ENCODE data around the gene PTPRD. TPM values are rescaled to one million over a fixed set of nuclear protein-coding genes. Genes with fewer than 3 reads are reported as not detected.

Gene PTPRD
- total RNA-seq, 1 experiment from 2014 or later = 0.02 TPM

GRCh38 chr9:9124616-9125015 lies 1488.2 kb downstream of the PTPRD start:
- ATAC-seq (no peak), DNase-seq (ENCODE audit: low read depth, low spot score) (no peak)
- Histone ChIP-seq H3K27ac (ENCODE audit: low read depth, low read length) (no peak overlapping the region), H3K79me2 (ENCODE audit: insufficient read depth, low read length) (no peaks in the 10 kb centered on the region), H3K4me3 (replicated peaks in 1 of 2; ENCODE audit: low read depth in 1 of 2, low read length in 2 of 2) (no peak overlapping the region), H2AFZ (ENCODE audit: low read depth, low read length, poor library complexity, severe bottlenecking) (no peak overlapping the region), H3K4me2 (ENCODE audit: low read length) (no peak overlapping the region), H3K9me3 (ENCODE audit: control insufficient read depth in 1 of 2, insufficient read depth in 1 of 2, low read depth in 1 of 2, low read length in 2 of 2) (peaks cover 19 to 30% of the 10 kb centered on the region in 2 experiments; a peak in 2 of 4 replicates), H3K9ac (ENCODE audit: low read length) (no peak overlapping the region), H3K4me1 (ENCODE audit: control insufficient read depth in 1 of 2, insufficient read depth in 2 of 2, low read length in 2 of 2) (no peaks in the 10 kb centered on the region), H4K20me1 (ENCODE audit: insufficient read depth) (no peaks in the 10 kb centered on the region), H3K9me2 (ENCODE audit: insufficient read depth) (no peaks in the 10 kb centered on the region), H3K36me3 (ENCODE audit: control insufficient read depth in 1 of 2, insufficient read depth in 2 of 2, low read length in 2 of 2) (no peaks in the 10 kb centered on the region), H3K27me3 (ENCODE audit: insufficient read depth, low read length) (no peaks in the 10 kb centered on the region)
- TF ChIP-seq REST (IDR thresholded peaks at IDR 0.05; ENCODE audit: low read depth) (no peak), SRF (IDR thresholded peaks at IDR 0.05; ENCODE audit: low read depth) (no peak), FOSL1 (IDR thresholded peaks at IDR 0.05; ENCODE audit: low read depth) (no peak), CBX3 (IDR thresholded peaks at IDR 0.05; ENCODE audit: low read depth) (no peak), YY1 (IDR thresholded peaks at IDR 0.05; ENCODE audit: extremely low read depth, insufficient replicate concordance, low read depth, low read length) (no peak), RAD21 (IDR thresholded peaks at IDR 0.05; ENCODE audit: low read depth) (no peak), POLR2A (IDR thresholded peaks at IDR 0.05; ENCODE audit: borderline replicate concordance, extremely low read depth, insufficient read depth, insufficient read length) (no peak), CEBPB (IDR thresholded peaks at IDR 0.05; ENCODE audit: low read depth) (no peak), ZNF274 (IDR thresholded peaks at IDR 0.05; ENCODE audit: low read depth, low read length) (no peak), SP1 (IDR thresholded peaks at IDR 0.05; ENCODE audit: low read depth) (no peak), SIN3A (IDR thresholded peaks at IDR 0.05; ENCODE audit: low read depth) (no peak), CTCF (IDR thresholded peaks at IDR 0.05 in 2 of 3, conservative IDR thresholded peaks at IDR 0.05 in 1 of 3; ENCODE audit: borderline replicate concordance in 1 of 3, insufficient read depth in 1 of 3, low read depth in 2 of 3, low read length in 2 of 3) (no peak), ELF1 (IDR thresholded peaks at IDR 0.05; ENCODE audit: borderline replicate concordance, low read depth) (no peak), POLR2AphosphoS5 (IDR thresholded peaks at IDR 0.05; ENCODE audit: low read depth, low read length) (no peak), TCF7L2 (IDR thresholded peaks at IDR 0.05; ENCODE audit: borderline replicate concordance, extremely low read depth, insufficient read depth, insufficient read length) (no peak), JUND (IDR thresholded peaks at IDR 0.05) (no peak), EGR1 (IDR thresholded peaks at IDR 0.05; ENCODE audit: low read depth) (no peak)
- TF ChIP-seq, protein P1, sequence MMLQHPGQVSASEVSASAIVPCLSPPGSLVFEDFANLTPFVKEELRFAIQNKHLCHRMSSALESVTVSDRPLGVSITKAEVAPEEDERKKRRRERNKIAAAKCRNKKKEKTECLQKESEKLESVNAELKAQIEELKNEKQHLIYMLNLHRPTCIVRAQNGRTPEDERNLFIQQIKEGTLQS (IDR thresholded peaks at IDR 0.05) = no peak
- TF ChIP-seq, protein P2, sequence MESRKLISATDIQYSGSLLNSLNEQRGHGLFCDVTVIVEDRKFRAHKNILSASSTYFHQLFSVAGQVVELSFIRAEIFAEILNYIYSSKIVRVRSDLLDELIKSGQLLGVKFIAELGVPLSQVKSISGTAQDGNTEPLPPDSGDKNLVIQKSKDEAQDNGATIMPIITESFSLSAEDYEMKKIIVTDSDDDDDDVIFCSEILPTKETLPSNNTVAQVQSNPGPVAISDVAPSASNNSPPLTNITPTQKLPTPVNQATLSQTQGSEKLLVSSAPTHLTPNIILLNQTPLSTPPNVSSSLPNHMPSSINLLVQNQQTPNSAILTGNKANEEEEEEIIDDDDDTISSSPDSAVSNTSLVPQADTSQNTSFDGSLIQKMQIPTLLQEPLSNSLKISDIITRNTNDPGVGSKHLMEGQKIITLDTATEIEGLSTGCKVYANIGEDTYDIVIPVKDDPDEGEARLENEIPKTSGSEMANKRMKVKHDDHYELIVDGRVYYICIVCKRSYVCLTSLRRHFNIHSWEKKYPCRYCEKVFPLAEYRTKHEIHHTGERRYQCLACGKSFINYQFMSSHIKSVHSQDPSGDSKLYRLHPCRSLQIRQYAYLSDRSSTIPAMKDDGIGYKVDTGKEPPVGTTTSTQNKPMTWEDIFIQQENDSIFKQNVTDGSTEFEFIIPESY (IDR thresholded peaks at IDR 0.05; ENCODE audit: extremely low read depth, insufficient replicate concordance, low read length) = no peak
- intact Hi-C loops (cut with micrococcal nuclease) = no loop called here
- ChIA-PET RAD21 (ENCODE audit: low non-redundant PET in 1 of 2, low total read pairs in 2 of 2, uncharacterized antibody in 2 of 2, unreplicated experiment in 2 of 2) (no interaction called here), CTCF (no interaction called here), POLR2A (no interaction called here)
- BruUV-seq (replicated peaks) = no TSS peak
